ENCODE data around the gene KCP.
"Not testable (repeated sequence)": the region's sequence is repeated elsewhere in the genome, so short reads cannot be mapped to it uniquely, and the experiment has no call there.

KCP gene

DNA sequence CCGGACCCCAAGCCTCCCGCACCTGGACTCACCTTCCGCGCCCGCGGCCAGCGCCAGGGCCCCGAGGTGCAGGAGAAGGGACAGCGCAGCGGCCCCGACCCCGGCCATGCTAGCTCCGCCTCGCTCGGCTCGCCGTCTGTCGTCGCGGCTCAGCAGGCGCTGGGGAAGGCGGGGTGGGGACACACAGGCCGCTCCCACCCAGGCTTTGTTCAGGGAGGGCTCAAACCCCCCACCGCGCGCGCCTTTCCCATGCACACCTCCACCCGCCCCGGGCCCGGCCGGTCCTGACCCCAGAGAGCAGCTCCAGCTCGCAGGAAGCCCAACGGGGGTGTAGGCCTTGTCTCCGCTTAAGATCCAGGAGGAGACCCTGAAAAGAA, at the start of gene KCP:
TSS of gene KCP (minus strand) at position 141 of the 377 bp plus-strand sequence. CDS start at position 108, 33 bp downstream.
- no peak for DNase-seq (ENCODE audit: low read depth, low spot score)

DNA sequence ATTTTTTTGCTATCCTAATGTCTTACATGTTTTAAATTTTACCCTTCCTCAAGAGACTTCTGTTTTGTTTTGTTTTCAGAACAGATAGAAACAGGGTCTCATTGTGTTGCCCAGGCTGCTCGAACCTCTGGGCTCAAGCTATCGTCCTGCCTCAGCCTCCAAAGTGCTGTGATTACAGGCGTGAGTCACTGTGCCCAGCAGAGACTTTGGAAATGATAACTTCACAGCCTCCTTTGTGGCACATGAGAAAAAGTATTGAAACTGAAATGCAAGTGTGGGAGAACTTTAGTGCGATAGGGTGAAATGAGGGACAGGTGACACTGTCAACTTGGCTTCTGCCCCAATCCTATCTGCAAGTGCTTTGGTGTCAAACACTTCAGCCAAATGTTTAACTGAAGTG, 48.8 kb upstream of the KCP start:
- no peak for DNase-seq (ENCODE audit: low read depth, low spot score)

DNA sequence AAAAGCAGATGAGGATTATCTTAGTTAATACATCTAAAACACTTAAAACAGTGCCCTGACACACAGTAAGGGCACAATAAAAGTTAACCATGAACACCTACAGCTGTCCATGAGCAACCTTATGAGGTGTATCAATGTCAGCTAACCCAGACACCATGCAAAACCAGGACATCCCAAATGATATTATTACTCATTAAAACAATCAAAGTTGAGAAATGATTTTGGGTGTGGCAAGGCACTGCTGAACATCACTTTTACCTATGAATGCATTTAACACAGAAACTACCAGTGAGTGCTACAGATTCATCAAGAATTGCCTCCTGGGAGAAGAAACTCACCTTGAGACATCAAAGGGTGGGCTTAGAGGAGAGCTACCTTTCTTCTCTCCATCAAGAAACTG, 45.5 kb upstream of the KCP start:
- no peak for DNase-seq (ENCODE audit: low read depth, low spot score)

DNA sequence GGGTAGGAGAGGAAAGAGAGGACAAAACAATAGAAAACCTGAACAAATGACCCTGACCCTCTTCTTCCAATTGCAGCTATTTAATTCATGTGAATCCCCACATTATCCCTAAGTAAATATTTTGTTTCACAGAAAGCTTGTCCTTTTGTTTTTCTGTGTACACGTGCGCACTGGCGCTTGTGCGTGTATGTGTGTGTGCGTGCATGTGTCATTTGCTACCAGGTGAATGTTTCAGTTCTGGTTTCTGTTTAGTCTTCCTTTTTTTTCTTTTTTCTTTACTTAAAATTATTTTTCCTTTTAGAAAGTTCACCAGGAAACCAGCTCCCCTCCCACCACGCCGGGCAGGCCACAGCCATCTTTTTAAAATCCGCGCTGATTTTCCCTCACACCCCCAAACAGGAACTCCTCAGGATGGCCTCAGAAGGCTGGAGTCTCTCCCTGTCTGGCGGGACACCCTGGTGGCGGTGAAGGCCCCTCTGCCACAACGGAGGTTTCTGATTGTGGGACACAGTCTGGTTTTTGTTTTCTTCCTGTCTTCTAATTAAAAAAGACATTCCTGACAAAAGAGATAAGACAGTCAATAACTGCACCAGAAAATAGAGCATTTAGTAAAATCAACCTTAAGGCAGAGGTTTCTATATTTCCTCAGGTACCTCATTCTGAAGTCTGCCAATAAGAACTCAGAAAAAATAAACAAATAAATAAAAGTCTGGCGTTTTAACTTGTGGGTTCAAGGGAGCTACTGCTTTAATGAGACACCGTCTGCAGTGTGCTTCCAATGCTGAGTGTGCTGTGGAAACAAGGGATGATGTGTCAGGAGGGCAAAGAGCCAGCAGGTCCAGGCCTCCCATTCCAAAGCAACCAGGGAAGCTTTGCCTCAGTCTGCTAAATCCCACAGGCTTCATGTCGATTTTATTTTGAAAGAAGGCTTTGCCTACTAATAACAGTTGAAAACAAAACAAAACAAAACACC, 44.6 kb upstream of the KCP start:
- DNase-seq (ENCODE audit: low read depth, low spot score): no peak

DNA sequence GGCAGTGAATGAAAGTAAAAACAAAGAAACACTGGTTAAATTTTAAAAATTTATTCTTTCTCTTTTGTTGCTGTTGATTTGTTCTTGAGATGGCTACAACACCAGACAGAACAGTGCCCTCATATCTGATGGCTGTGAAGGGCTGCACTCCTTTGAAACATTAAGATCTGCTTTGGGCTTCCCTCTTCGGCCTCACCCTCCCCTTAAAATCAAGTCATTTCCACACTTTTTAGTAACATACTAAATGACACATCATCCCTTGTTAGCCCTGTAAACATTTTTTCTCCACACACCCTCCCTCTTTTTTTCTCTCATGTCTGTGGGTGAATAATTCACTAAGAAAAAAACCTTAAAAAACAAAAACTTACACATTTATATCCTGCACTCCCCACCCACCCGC, 43.6 kb upstream of the KCP start:
- no peak for DNase-seq (ENCODE audit: low read depth, low spot score)

DNA sequence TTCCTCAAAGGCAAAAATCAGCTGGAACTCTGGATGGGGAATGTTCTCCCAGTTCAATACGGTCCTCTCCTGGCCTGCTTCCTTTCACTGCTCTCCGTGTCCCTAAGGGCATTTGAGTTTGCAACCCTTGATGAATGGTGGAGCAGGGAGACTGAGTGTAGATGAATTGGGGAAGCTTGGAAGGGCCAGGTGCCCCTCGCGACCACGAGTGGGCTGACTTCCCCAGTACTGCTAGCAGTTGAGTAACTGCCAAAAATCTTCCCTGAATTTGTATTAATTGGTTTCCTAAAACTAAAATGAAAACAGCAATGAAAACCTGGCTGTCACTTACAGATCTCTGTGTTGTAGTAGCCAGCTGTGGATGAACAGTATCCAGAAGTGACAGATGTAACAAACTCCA, 40.8 kb upstream of the KCP start:
- no peak for DNase-seq (ENCODE audit: low read depth, low spot score)

DNA sequence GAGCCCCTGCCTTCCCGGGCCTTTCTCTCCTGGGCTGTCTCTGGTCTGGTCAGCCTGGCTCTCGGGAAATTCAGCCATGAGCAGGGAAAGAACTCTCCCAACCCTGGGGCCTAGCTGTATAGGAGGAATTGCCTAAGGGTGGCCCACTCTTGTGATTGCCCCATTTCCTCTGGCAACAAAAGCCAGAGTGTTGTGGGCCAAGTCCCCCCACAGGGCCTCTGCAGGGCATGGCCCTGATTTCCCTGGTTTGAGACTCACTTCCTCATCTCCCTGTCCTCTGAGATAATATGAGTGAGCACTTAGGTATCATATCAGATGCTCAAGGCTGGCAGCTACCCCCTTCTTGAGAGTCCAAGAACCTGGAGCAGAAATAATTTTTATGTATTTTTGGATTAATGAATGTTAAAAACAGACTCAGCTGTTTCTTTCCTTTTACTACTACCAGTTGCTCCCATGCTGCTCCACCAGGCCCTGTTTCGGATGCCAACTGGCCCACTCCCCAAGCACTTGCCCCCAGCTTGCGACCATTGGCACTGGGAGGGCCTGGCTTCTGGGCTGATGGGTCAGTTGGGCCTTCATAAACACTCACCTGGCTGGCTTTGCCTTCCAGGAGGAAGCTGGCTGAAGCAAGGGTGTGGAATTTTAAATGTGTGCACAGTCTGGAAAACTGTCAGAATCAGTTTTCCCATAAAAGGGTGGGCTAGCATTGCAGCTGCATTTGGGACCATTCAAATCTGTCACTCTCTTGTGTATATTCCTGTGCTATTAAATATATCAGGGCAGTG, 38.7 kb upstream of the KCP start:
- no peak for DNase-seq (ENCODE audit: low read depth, low spot score)

DNA sequence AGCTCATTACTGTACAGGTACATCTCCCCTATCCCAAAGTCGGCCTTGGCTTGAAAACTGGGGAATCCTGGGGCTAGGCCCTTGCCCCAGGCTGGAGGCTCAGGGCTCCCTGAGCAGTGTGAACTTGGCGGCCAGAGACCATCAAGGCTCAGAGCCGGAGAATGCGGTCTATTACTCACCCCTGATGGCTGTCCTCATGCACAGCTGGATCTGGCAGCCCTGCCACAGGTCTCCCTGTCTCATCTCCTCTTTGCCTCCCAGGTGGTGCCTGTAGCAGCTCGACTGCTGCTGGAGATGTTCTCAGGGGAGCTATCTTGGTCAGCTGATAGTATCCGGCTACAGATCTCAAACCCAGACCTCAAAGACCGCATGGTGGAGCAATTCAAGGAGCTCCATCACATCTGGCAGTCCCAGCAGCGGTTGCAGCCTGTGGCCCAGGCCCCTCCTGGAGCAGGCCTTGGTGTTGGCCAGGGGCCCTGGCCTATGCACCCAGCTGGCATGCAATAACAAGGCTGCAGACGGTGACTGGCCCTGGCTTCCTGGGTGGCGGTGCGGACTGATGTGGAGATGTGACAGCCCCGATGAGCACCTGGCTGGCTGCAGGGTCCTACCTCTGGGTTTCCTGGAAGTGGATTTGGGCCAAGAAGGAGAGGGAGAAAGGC, 37.9 kb upstream of the KCP start:
- DNase-seq (ENCODE audit: low read depth, low spot score): no peak

DNA sequence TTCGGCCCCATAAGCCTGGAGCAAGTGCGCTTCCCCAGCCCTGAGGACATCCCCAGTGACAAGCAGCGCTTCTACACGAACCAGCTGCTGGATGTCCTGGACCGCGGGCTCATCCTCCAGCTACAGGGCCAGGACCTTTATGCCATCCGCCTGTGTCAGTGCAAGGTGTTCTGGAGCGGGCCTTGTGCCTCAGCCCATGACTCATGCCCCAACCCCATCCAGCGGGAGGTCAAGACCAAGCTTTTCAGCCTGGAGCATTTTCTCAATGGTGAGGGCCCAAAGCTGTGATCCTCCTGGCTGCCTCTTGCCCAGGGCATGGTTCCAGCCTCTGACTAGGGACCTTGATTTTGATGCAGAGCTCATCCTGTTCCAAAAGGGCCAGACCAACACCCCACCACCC, 37.3 kb upstream of the KCP start:
- DNase-seq (ENCODE audit: low read depth, low spot score): no peak

DNA sequence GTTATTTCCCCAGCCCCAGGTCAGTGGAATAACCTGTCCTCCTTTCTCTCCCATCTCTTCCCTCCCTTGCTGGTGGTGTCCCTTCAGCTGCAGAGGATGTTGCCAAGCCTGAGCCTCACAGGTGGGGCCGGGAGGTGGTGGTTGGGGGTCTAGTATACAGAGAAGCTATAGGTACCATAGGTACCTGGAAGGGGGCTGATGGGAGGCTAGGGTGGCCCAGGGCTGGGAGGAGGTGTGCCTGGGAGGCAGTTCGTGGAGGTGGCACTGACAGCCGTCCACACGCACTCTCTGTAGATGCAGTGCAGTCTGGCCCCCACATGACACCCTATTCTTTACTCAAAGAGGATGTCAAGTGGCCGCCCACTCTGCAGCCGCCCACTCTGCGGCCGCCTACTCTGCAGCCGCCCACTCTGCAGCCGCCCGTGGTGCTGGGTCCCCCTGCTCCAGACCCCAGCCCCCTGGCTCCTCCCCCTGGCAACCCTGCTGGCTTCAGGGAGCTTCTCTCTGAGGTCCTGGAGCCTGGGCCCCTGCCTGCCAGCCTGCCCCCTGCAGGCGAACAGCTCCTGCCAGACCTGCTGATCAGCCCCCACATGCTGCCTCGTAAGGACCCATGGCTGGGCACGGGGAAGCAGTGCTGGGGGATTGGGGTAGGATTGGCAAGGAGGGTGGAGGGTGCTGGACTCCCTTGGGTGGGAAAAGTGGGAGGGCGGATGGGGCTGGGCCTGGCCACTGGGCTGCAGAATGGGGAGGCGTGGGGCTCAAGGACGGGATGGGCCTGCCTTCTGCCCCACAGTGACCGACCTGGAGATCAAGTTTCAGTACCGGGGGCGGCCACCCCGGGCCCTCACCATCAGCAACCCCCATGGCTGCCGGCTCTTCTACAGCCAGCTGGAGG, 36.7 kb upstream of the KCP start:
- no peak for DNase-seq (ENCODE audit: low read depth, low spot score)

DNA sequence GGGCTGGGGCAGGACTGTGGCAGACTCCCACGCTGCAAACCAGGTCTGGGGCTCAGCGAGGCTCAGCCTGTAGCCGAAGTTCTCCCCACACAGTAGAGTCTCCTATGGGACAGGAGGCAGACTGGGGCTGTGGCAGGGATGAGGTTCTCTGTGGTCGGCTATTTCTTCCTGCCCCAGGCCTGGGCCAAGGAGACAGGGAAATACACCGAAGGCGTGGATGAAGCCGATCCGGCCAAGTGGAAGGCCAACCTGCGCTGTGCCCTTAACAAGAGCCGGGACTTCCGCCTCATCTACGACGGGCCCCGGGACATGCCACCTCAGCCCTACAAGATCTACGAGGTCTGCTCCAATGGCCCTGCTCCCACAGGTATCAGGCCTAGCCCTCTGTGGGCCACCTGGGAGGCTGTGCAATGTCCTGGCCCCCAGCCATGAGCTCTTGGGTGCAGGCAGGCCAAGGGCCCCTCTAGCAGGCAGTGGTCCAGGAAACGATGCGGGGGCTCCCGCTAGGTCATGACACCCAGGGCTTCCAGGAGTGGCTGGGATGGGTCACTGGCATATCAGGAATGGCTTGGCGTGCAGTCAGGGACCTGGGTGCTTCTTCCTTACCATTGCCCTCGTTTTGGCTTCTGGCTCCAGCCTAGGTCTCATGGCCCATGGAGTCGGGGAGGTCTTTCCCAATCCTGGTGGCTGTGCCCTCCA, 35.3 kb upstream of the KCP start:
- DNase-seq (ENCODE audit: low read depth, low spot score): no peak

DNA sequence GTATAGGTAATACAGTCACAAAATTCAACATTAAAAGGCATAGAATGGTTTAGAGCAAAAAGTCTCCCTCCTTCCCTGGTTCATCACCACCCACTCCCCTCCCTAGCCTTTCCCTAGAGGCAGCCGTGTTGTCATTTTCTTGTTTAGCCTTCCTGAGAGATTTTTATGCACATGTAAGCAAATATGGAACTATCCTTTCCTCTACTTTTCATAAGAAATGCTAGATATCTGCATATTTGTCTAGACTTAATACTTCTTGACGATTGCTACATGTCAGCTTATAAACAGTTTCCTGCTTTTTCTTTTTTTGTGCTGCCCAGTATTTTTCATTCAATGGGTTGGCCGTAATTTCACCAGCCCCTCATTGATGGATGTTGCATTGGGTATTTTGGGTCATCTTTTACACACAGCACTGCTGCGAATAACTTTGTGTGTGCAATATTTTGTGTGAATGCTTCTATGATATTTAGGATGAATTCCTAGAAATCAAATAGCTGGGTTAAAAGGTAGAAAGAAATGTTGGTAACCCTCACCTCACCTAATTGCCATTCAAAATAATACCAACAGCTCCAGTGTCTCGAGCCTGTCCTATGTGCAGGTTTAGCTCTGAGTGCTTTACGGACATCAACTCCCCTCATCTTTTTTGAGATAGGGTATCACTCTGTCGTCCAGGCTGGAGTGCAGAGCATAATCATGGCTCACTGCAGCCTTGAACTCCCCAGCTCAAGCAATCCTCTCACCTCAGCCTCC, 34.2 kb upstream of the KCP start:
- no peak for DNase-seq (ENCODE audit: low read depth, low spot score)

DNA sequence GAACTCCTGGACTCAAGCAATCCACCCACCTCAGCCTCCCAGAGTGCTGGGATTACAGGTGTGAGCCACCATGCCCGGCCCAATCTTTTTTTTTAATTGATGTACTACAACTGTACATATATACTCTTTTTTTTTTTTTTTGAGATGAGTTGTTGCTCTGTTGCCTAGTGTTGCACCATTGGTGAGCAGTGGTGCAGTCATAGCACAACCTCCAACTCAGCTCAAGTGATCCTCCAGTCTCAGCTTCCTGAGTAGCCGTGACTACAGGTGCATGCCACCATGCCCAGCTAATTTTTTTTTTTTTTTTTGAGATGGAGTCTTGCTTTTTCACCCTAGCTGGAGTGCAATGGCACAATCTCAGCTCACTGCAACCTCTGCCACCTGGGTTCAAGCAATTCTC, 32.7 kb upstream of the KCP start:
- DNase-seq (ENCODE audit: low read depth, low spot score): not testable (repeated sequence)

DNA sequence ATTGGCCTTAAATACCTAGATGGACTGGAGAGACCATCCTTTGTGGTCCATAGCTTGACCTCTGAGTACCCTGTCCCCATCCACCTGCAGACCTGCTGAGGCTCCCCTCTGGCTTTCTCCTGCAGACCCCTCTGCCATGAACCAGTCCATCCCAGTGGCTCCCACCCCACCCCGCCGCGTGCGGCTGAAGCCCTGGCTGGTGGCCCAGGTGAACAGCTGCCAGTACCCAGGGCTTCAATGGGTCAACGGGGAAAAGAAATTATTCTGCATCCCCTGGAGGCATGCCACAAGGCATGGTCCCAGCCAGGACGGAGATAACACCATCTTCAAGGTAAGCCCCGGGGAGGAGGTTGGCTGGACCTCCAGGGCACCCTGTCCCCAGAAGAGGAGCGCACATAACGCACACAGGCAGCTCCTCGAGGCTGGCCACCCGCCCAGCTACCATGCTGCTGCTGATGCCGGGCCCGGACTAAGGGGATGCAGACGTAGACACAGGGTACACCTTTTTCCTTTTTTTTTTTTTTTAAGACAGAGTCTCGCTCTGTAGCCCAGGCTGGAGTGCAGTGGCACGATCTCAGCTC, 31.5 kb upstream of the KCP start:
- DNase-seq (ENCODE audit: low read depth, low spot score): no peak

DNA sequence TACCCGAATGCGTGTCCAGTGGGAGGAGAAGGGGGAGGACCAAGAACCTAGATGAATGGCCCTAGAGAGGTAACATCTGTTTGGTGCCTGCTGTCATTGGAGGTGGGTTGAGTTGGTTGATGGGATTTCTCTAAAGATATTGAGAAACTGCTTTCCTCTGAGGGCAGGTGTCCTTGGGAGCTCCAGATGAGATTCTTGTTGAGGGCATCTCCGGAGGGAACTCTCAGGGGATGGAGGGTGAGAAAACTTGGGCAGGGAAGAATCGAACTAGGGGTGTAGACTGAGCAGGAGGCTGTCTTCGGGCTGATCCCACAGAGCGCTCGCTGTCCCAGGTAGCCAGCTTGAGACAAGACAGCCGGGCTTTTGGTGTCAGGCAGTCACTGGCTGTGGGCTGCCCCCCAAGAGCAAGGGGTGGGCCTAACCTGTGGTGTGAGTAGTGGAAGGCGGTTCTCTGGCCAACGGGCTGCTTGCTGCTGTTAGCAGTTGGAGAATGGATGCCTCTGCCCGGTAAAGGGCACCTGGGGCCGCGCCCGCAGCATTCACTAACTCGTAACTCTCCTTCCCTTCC, 30.9 kb upstream of the KCP start:
- no peak for DNase-seq (ENCODE audit: low read depth, low spot score)

DNA sequence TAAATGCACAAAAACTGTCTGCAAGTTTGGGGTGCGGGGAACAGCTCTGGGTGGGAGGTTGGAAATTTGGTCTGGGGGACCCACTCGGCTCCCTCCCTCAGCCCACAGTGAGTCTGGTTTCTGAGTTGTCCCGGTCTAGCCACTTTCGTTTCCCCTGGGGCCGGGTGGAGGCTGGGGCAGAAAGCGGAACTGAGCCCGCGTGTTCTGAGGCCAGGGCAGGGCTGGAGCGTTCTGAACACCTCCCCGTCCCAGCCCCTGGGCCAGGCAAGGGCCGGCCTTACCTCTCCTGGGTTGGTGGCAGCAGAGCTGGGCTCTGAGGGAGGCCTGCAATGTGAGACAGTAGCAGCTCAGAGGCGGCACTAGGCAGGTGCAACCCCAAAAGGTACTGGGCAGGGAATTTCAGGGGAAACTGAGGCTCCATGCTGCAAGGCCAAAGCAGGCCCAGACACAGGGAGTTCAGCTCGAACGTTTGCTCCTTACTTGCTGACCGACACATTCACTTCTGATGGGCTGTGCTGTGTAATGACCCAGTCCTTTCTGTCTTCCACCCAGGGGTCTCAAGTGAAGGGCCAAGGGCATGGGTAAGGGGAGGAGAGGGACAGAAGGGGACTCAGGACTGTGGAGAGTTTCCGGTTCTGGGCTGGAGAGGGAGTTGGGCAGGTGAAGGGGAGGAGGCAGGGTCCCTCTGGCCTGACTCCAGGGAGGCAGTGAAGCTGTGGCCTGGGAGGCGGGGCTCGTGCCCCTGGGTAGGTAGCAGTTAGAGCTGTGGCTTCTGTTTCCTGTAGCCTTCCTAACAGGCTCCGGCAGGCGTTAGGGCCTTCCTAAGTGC, 30.2 kb upstream of the KCP start:
- no peak for DNase-seq (ENCODE audit: low read depth, low spot score)

DNA sequence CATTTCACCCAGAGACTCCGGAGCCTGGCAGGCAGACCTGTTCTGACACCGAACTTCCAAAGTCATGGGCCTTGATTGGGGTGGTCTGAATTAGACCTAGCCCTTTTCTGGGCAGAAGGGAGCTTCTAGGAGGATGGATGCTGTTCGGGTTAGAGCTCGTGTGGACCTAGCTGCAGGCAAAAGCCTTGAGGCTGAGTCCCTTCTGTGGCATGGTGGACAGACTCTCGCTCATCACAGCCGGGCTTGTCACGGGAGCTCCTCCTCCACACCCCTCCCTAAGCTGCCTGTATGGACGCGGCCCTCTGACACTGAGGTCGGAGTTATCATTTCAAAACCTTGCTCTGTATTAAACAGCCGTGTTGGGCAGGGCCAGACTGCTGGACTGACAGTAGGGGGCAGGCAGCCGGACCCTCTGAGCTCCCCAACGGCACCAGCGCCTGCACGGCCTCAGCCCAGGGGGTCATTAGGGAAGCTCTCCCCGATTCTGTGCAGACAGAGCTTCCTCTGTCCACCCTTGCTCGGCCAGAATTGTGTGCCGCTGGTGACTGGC, 29.4 kb upstream of the KCP start:
- no peak for DNase-seq (ENCODE audit: low read depth, low spot score)
